ENCODE data around the gene CLIP1. TPM values are rescaled to one million over a fixed set of nuclear protein-coding genes. Genes with fewer than 3 reads are reported as not detected.
A peak's percentile ranks its signal among the peaks of the same experiment; 100 is the strongest.
"Not testable (repeated sequence)": the region's sequence is repeated elsewhere in the genome, so short reads cannot be mapped to it uniquely, and the experiment has no call there.

The CLIP1 gene
- total RNA-seq (2014; rRNA removed; shearing (Covaris generic); ENCODE audit: low replicate concordance) = 26.9 and 28.4 TPM in 2 replicates

DNA sequence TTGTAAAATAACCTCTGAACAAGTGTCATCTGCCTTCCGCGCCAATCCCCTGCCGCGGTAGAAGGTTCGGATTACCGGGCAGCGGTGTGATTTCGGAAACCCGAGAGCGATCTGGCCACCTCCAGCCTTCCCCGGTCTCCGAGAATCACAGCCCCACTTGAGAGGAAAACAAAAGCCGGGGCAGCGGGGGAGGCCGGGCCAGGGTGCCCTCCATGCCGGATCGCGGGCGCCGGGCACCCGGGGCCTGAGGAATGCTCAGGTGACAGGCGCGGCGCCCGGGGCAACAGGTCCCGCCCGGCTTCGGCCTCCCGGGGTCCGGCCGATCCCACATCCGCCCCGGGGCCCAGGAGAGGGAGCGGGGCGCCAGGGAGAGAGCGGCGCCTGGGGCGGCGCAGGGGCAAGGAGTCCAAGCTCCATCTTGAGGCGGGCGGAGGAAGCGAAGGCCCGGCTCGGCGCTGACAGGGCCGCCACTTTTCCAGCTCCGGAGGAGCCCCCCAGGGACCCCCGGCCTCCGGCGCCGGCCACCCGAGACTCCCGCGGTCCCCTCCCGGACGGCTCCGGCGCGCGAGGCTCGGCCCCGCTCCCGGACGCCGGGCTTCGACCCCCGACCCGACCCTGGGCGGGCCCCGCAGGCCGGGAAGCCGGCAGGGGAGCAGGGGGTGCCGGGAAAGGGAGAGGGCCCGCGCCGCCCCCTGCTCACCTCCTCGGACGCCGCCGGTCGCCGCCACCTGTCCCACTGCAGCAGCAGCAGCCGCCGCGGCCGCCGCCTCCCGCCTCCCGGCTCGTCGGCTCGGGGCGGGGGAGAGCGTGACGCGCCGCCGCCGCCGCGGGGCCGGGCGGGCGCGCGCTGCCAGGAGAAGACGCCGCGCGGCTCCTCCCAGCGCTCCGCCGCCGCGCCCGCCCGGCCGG is at the start of gene CLIP1:
TSS of gene CLIP1 (minus strand) at position 849 of the 909 bp plus-strand sequence. CDS start 42,217 bp downstream, outside the sequence.
- in situ Hi-C loops (cut with HindIII; ENCODE audit: low pct_unique_long_range_greater_than_20kb, low sequenced_read_pairs) = no loop called here
- DNase-seq (ENCODE audit: low read depth) = peak; percentile 82

DNA sequence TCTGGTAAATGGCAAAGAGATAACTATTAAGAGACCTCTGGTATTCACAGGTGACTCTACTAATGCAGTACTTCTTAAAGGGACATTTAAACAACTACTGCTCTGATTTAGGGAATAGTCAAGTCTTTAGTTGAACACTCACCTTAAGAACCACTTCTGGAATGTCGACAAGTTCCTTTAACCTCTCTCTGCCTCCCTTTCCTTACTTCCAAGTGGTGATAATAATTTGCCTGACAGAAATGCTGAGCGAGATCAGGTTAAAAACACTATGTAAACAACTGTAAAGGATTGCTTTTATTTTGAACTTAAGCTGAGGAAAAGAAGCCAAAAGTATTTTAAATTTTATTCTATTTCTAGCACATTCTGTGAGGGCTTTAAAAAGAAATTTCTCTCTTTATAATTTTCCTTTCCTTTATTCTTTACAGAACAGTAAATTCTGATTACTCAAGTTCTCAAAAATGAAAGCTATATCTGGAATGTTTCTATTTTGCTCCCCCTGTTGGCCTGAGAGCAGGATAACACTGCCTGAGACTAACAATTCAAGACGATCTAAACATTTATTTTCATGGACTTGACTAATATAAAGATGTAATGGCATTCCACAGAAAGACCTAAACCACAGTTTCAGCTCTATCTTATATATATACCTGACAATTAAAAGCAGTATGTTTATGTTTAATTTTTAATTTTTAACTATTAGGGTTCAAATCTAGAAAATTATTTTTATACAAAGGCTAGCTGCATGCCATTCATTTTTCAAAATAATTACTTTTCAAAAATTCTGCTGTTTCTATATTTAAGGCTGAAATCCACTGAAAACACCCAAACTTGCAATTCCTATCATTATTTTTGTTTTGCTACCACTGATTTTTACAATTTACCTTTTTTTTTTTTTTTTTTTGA is 49.1 kb upstream of the CLIP1 start:
- DNase-seq (ENCODE audit: low read depth) = peak; percentile 38
- in situ Hi-C loops (cut with HindIII; ENCODE audit: low pct_unique_long_range_greater_than_20kb, low sequenced_read_pairs) = no loop called here

DNA sequence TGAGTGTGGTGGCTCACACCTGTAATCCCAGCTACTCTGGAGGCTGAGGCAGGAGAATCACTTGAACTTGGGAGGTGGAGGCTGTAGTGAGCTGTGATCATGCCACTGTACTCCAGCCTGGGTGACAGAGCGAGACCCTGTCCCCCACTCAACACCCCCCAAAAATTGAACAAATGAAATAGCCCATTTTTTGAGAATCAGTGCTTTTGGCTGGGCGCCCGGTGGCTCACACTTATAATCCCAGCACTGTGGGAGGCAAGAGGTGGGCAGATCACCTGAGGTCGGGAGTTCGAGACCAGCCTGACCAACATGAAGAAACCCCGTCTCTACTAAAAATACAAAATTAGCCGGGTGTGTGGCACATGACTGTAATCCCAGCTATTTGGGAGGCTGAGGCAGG is 48.1 kb upstream of the CLIP1 start:
- DNase-seq (ENCODE audit: low read depth); in situ Hi-C loops (cut with HindIII; ENCODE audit: low pct_unique_long_range_greater_than_20kb, low sequenced_read_pairs): not testable (repeated sequence)

DNA sequence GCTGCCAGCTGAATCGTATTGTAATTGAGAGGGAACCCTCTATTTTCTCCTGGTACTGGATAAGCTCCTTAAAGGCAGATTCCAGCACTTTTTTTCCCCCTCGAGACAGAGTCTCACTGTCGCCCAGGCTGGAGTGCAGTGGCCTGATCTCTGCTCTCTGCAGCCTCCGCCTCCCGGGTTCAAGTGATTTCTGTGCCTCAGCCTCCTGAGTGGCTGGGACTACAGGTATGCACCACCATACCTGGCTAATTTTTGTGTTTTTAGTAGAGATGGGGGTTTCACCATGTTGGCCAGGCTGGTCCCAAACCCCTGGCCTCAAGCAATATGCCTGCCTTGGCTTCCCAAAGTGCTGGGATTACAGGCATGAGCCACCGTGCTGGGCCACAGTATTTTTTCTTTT is 47.4 kb upstream of the CLIP1 start:
- DNase-seq (ENCODE audit: low read depth); in situ Hi-C loops (cut with HindIII; ENCODE audit: low pct_unique_long_range_greater_than_20kb, low sequenced_read_pairs): not testable (repeated sequence)

DNA sequence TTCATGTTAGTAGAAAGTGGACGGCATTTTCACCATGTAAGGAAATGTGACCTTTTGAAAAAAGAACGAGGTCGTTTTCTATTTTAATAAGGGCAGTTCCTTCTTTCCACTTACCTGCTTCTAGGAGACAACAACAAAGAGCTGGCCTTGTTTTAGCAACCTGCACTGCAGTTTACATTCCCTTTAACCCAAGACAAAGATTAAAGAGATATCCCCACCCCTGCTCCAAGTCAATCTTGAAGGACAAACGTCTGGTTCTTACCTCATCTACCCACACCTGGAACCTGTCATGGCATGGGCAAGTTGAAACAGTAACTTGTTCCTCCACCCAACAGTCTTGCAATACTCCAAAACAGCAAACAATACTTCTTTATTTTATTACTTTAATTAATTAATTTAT is 45.5 kb upstream of the CLIP1 start:
- in situ Hi-C loops (cut with HindIII; ENCODE audit: low pct_unique_long_range_greater_than_20kb, low sequenced_read_pairs) = no loop called here
- DNase-seq (ENCODE audit: low read depth) = no peak

DNA sequence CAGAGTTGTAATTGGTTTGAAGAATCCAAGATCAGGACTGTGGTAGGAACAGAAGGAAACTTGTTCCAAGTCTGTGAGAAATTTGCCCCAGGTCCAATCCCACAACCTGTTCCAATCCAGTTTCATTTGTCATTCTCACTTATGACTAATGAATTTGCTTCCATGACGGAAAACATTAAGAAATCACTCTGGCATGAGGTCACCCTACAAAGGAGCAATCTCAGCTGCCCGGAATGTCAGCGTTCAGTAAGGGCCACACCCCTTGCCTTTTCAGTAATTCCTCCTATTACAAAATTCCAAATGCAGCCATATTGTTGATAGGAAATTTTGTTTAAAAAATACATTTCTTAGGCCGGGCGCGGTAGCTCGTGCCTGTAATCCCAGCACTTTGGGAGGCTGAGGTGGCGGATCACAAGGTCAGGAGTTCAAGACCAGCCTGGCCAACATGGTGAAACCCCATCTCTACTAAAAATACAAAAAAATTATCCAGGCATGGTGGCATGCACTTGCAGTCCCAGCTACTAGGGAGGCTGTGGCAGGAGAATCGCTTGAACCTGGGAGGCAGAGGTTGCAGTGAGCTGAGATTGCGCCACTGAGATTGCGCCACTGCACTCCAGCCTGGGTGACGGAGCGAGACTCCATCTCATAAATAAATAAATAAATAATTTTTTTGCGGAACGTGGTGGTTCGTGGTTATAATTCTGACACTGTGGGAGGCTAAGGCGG is 42.0 kb upstream of the CLIP1 start:
- DNase-seq (ENCODE audit: low read depth) = peak; percentile 92
- in situ Hi-C loops (cut with HindIII; ENCODE audit: low pct_unique_long_range_greater_than_20kb, low sequenced_read_pairs) = not testable (repeated sequence)

DNA sequence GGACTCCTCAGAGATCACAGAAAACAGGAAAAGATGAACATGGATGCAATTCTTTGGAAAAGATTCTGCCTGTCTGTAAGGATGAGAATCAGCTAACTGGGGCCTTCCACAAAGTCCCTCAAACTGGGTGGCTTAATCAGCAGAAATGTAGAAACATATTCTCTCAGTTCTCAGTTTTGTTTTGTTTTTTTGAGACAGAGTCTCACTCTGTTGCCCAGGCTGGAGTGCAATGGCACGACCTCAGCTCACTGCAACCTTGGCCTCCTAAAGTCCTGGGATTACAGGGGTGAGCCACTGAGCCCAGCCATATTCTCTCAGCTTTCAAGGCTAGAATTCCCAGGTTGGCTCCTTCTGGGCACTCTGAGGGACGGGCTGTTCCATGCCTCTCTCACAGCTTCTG is 38.2 kb upstream of the CLIP1 start:
- DNase-seq (ENCODE audit: low read depth) = no peak
- in situ Hi-C loops (cut with HindIII; ENCODE audit: low pct_unique_long_range_greater_than_20kb, low sequenced_read_pairs) = no loop called here

DNA sequence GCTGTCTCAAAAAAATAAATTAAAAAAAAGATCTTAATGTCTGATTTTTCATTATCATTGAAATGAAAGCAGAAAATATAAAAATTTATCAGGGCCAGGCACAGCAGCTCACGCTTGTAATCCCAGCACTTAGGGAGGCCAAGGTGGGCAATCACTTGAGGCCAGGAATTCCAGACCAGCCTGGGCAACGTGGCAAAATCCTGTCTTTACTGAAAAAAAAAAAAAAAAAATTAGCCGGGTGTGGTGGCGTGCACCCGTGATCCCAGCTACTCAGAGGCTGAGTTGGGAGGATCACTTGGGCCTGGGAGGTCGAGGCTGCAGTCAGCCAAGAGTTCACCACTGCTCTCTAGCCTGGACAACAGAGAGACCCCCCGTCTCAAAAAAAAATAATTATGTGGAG is 37.6 kb upstream of the CLIP1 start:
- in situ Hi-C loops (cut with HindIII; ENCODE audit: low pct_unique_long_range_greater_than_20kb, low sequenced_read_pairs) = no loop called here
- no peak for DNase-seq (ENCODE audit: low read depth)

DNA sequence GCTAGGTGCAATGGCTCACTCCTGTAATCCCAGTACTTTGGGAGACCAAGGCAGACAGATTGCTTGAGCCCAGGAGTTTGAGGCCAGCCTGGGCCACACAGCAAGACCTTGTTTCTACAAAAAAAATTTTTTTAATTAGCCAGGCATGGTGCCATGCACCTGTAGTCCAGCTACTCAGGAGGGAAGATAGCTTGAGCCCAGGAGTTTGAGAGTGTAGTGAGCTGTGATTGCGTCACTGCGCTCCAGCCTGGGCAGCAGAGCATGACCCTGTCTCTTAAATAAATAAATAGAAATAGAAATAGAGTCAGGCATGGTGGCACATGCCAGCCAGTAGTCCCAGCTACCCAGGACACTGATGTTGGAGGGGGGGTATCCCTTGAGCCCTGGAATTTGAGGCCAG is 36.7 kb upstream of the CLIP1 start:
- peak; percentile 90 for DNase-seq (ENCODE audit: low read depth)
- in situ Hi-C loops (cut with HindIII; ENCODE audit: low pct_unique_long_range_greater_than_20kb, low sequenced_read_pairs) = no loop called here

DNA sequence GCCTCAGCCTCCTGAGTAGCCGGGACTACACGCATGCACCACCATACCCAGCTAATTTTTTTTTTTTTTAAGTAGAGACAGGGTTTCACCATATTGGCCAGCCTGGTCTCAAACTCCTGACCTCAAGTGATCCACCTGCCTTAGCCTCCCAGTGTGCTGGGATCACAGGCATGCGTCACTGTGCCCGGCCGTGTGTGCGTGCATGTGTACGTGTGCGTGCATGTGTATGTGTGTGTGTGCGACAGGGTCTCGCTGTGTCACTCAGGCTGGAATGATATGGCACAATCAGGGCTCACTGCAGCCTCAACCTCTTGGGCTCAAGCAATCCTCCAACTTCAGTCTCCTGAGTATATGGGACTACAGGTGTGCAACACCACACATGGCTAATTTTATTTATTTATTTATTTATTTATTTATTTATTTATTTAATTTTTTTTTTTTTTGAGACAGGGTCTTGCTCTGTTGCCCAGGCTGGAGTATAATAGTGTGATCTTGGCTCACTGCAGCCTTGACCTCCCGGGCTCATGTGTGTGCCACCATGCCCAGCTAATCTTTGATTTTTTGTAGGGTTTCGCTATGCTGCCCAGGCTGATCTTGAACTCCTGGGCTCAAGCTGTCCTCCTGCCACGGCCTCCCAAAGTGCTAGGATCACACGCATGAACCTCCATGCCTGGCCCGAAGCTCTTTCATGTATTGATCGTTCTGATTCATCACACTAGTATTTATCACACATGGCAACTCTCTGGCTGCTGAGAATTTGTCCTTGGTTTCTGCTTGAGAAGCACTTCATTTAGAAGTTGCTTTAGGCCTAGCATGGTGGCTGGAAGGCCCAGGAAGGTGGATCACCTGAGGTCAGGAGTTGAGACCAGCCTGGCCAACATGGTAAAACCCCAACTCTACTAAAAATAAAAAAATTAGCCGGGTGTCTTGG is 35.9 kb upstream of the CLIP1 start:
- DNase-seq (ENCODE audit: low read depth) = peak; percentile 46
- in situ Hi-C loops (cut with HindIII; ENCODE audit: low pct_unique_long_range_greater_than_20kb, low sequenced_read_pairs) = no loop called here

DNA sequence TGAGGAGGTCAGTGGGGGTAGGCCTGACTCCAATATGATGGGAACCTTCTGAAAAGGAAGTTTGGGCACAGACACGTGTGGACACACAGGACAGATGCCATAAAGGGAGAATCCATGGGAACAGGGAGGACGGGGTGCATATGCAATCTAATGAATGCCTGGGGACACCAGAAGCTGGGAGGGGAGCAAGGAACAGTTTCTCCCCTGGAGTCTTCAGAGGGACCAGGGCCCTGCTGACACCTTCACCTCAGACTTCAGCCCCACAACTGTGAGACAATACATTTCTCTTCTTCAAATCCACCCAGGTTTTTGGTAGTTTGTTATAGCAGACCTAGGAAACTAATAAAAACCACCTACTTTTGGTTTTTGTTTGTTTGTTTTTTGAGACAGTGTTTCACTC is 35.2 kb upstream of the CLIP1 start:
- DNase-seq (ENCODE audit: low read depth) = no peak
- in situ Hi-C loops (cut with HindIII; ENCODE audit: low pct_unique_long_range_greater_than_20kb, low sequenced_read_pairs) = no loop called here

DNA sequence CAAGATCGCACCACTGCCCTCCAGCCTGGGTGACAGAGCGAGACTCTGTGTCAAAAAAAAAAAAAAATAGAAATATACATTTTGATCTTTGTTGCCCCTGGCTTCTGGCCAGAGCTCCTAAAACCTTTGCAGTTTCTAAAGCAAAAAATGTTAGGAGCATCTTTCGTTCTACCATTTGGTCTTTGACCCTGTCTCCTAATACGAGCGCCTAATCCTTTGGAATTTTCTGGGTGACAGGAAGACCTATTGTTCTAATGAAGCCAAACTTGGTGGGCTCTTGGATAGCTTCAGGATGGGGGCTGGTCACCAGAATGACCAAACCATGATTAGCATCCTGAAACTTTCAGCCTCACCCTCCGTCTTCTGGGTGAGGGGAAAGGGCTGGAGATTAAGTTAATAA is 32.3 kb upstream of the CLIP1 start:
- in situ Hi-C loops (cut with HindIII; ENCODE audit: low pct_unique_long_range_greater_than_20kb, low sequenced_read_pairs) = no loop called here
- DNase-seq (ENCODE audit: low read depth) = no peak

DNA sequence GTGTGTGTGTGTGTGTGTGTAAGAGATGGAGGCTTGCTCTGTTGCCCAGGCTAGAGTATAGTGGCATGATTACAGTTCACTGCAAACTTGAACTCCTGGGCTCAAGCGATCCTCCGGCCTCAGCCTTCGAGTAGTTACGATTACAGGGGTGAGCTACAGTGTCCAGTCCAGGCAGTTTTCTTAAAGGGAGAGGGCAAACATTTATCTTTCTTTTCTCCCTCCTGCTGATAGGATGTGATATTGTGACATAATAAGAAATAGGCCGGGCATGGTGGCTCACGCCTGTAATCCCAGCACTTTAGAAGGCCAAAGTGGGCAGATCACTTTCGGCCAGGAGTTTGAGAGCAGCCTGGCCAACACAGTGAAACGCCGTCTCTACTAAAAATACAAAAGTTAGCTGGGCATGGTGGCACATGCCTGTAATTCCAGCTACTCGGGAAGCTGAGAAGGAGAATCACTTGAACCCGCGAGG is 31.8 kb upstream of the CLIP1 start:
- in situ Hi-C loops (cut with HindIII; ENCODE audit: low pct_unique_long_range_greater_than_20kb, low sequenced_read_pairs) = no loop called here
- DNase-seq (ENCODE audit: low read depth) = no peak

DNA sequence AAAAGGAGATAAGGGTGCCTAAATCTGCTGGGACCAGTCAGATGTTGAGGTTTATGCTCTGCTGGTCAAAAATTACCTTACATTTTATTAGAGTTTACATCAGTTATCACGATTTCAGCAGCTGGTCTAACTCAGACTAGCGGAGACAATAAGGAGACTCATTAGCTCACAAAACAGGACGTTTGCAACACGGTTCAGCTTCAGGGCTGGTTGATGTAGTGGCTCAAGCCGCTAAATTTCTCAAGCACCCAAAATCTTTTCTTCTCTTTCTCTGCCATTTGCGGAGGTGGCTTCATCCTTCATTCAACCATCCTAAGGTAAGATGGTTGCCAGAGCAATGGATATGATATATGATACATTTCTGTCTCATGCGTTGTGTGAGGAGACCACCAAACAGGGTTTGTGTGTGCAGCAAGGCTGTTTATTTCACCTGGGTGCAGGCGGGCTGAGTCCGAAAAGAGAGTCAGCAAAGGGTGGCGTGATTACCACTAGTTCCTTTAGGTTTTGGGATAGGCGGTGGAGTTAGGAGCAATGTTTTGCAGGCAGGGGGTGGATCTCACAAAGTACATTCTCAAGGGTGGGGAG is 30.3 kb upstream of the CLIP1 start:
- in situ Hi-C loops (cut with HindIII; ENCODE audit: low pct_unique_long_range_greater_than_20kb, low sequenced_read_pairs) = no loop called here
- DNase-seq (ENCODE audit: low read depth) = no peak

DNA sequence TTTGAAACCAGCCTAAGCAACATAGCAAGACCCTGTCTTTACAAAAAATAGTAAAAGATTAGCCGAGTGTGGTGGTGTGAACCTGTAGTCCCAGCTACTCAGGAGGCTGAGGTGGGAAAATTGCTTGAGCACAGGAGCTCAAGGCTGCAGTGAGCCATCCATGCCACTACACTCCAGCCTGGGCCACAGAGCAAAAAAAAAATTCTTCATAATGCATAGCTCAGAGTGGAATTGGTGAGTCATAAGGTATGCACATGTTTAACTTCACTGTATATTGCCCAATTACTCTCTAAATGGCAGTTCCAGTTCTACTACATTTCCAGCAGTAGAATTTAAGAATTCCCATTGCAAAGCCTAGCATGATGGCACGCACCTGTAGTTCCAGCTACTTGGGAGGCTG is 26.8 kb upstream of the CLIP1 start:
- DNase-seq (ENCODE audit: low read depth) = peak; percentile 24
- in situ Hi-C loops (cut with HindIII; ENCODE audit: low pct_unique_long_range_greater_than_20kb, low sequenced_read_pairs) = no loop called here

DNA sequence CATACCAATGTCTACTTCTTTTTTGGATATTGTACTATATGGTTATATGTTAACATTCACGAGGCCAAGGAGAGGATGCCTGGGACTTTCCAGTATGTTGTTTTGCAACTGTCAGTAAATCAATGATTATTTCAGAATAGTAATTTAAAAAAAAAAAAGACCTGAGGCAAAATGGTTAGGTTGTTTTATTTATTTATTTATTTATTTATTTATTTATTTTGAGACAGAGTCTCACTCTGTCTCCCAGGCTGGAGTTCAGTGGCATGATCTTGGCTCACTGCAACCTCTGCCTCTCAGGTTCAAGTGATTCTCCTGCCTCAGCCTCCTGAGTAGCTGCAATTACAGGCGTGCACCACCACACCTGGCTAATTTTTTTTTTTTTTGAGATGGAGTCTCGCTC is 25.4 kb upstream of the CLIP1 start:
- in situ Hi-C loops (cut with HindIII; ENCODE audit: low pct_unique_long_range_greater_than_20kb, low sequenced_read_pairs); DNase-seq (ENCODE audit: low read depth): not testable (repeated sequence)

DNA sequence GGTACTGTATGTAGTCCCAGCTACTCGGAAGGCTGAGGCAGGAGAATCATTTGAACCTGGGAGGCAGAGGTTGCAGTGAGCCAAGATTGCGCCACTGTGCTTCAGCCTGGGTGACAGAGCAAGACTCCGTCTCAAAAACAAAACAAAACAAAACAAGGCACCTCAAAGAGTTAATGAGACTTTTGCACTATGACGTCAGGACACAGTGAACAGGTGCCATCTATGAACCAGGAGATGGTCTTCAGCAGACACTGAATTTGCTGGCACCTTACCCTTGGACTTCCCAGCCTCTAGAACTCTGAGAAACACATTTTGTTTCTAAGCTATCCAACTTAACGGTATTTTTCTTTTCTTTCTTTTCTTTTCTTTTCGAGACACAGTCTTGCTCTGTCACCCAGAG is 23.9 kb upstream of the CLIP1 start:
- in situ Hi-C loops (cut with HindIII; ENCODE audit: low pct_unique_long_range_greater_than_20kb, low sequenced_read_pairs) = not testable (repeated sequence)

More for the DNA sequence above, 23.9 kb upstream of the CLIP1 start:
- not testable (repeated sequence) for DNase-seq (ENCODE audit: low read depth)
